HAP-1 (cell line): ENCODE measurements around the gene SLC39A1.

Experiments
- DNase-seq, 2 experiments: peaks; one replicate each; pipeline ENCODE4 v3.0.0-alpha.2; 2016 to 2020; ENCODE audit warnings: low spot score in 2 of 2
- H3K27me3 ChIP-seq: fragments of 250-450 bp; sonication (Bioruptor Pico); 2 replicates; pipeline ENCODE4 v1.5.1; 2020; ENCODE audit warnings: low read depth, mild to moderate bottlenecking, moderate library complexity
- H3K36me3 ChIP-seq: fragments of 250-450 bp; sonication (Bioruptor Pico); replicated peaks from 2 replicates; pipeline ENCODE4 v1.5.1; 2020; ENCODE audit warnings: mild to moderate bottlenecking
- H3K4me1 ChIP-seq: fragments of 250-450 bp; sonication (Bioruptor Pico); 2 replicates; pipeline ENCODE4 v1.5.1; 2020; ENCODE audit warnings: mild to moderate bottlenecking
- H3K4me3 ChIP-seq: fragments of 250-450 bp; sonication (Bioruptor Pico); 2 replicates; pipeline ENCODE4 v1.5.1; 2020; ENCODE audit warnings: mild to moderate bottlenecking, moderate library complexity
- H3K9me3 ChIP-seq: fragments of 250-450 bp; sonication (Bioruptor Pico); 2 replicates; pipeline ENCODE4 v1.5.1; 2020; ENCODE audit warnings: mild to moderate bottlenecking, moderate library complexity
- in situ Hi-C: fragments of 300-500 bp; cut with MboI; formaldehyde crosslinking; loops from 3 replicates; pipeline ENCODE4 v1.14.3; 2020; ENCODE audit warnings: low sequenced_read_pairs, inconsistent platforms, mixed read lengths

SLC39A1 gene

DNA sequence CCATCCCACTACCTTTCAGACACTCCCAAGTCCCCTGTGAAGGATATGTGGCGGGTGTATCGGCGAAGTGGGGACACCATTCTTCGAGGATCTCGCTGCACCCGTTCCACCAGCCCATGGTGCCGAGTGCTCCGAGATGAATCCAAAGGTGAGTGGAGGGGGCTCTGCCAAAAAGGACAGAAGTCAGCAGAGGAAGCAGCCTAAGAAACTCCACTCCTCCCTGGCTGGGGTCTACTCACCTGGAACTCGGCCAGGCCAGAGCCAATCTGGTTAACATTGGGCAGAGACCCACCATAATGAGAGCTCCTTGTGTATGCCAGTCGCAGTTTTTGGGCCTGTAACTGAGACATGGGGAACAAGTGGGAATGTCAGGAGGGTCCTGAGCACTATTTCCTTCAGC is 8.5 kb downstream of the SLC39A1 start:
- Histone ChIP-seq H3K4me1 (peaks cover 11% of the 10 kb centered on the region), H3K4me3 (no peak overlapping the region), H3K27me3 (no peaks in the 10 kb centered on the region), H3K9me3 (no peaks in the 10 kb centered on the region), H3K36me3 (peaks cover 29% of the 10 kb centered on the region)
- no peak for DNase-seq
- in situ Hi-C loops: no loop called here

- Histone ChIP-seq H3K9me3 (no peaks in the 10 kb centered on the region), H3K27me3 (no peaks in the 10 kb centered on the region), H3K4me1 (peaks cover 8% of the 10 kb centered on the region), H3K4me3 (no peak overlapping the region), H3K36me3 (peaks cover 20% of the 10 kb centered on the region)
- in situ Hi-C loops: no loop called here
- no peak for DNase-seq
These were observed 9.4 kb downstream of the SLC39A1 start for GRCh38 chr1:153953859-153954365.

- peaks cover 5% of the 10 kb centered on the region for H3K4me1 ChIP-seq
- no peaks in the 10 kb centered on the region for H3K9me3 ChIP-seq
- in situ Hi-C loops: no loop called here
- H3K27me3 ChIP-seq: no peaks in the 10 kb centered on the region
- DNase-seq: no peak
- peaks cover 30% of the 10 kb centered on the region for H3K36me3 ChIP-seq
- no peak overlapping the region for H3K4me3 ChIP-seq
These were observed 11.5 kb downstream of the SLC39A1 start for GRCh38 chr1:153951801-153952200.

GRCh38 chr1:153951183-153951582 is 12.2 kb downstream of the SLC39A1 start:
- Histone ChIP-seq H3K4me3 (no peak overlapping the region), H3K9me3 (no peaks in the 10 kb centered on the region), H3K27me3 (no peaks in the 10 kb centered on the region), H3K36me3 (peaks cover 32% of the 10 kb centered on the region), H3K4me1 (peaks cover 4% of the 10 kb centered on the region)
- no peak for DNase-seq
- in situ Hi-C loops: no loop called here

GRCh38 chr1:153946622-153947241 is 16.6 kb downstream of the SLC39A1 start, which contains the start of gene DENND4B:
DENND4B (minus strand) TSS chr1:153946718; CDS start chr1:153944374, 2,344 bp downstream.
- in situ Hi-C loops: loop anchor here (10.0 kb wide), 1 partner anchor 122 kb away; no protein-coding TSS in a partner anchor
- H3K4me3 ChIP-seq: peak within 1 kb of the TSS; percentile 65
- no peaks in the 10 kb centered on the region for H3K27me3 ChIP-seq
- peak; percentile 81 to 87 for DNase-seq
- H3K4me1 ChIP-seq: peaks cover 11% of the 10 kb centered on the region
- peaks cover 40% of the 10 kb centered on the region for H3K36me3 ChIP-seq
- H3K9me3 ChIP-seq: no peaks in the 10 kb centered on the region

- peak in 1 of 2 experiments; percentile 66 for DNase-seq
- peaks cover 39% of the 10 kb centered on the region for H3K36me3 ChIP-seq
- no peaks in the 10 kb centered on the region for H3K9me3 ChIP-seq
- peaks cover 11% of the 10 kb centered on the region for H3K4me1 ChIP-seq
- no peaks in the 10 kb centered on the region for H3K27me3 ChIP-seq
- in situ Hi-C loops: loop anchor here (10.0 kb wide), 1 partner anchor 121 kb away; no protein-coding TSS in a partner anchor
- H3K4me3 ChIP-seq: peak overlapping the region; percentile 65
These were observed 17.3 kb downstream of the SLC39A1 start for GRCh38 chr1:153945795-153946621.

GRCh38 chr1:153945131-153945794 is 18.1 kb downstream of the SLC39A1 start:
- Histone ChIP-seq H3K9me3 (no peaks in the 10 kb centered on the region), H3K27me3 (no peaks in the 10 kb centered on the region), H3K4me1 (peaks cover 11% of the 10 kb centered on the region), H3K4me3 (peak overlapping the region; percentile 65), H3K36me3 (peaks cover 47% of the 10 kb centered on the region)
- DNase-seq: peak in 1 of 2 experiments; percentile 29
- in situ Hi-C loops: loop anchor here (10.0 kb wide), 1 partner anchor 120 kb away; no protein-coding TSS in a partner anchor

DNA sequence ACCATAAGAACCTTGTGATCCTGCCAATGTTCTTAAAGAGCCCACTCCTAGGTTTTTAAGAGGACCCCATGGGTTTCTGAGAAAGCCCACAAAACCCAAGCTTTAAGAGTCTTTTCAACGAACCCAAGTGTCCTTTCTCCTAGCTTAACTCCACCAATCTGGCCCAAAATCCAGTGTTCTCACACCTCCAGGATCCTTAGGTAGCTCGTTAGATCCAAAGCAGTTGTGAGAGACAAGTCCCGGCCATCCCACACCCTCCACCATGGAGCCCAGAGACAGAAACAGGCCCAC is 18.6 kb downstream of the SLC39A1 start:
- peaks cover 49% of the 10 kb centered on the region for H3K36me3 ChIP-seq
- no peak for DNase-seq
- no peaks in the 10 kb centered on the region for H3K27me3 ChIP-seq
- peaks cover 11% of the 10 kb centered on the region for H3K4me1 ChIP-seq
- peak overlapping the region; percentile 65 for H3K4me3 ChIP-seq
- in situ Hi-C loops: loop anchor here (10.0 kb wide), 1 partner anchor 120 kb away; no protein-coding TSS in a partner anchor
- no peaks in the 10 kb centered on the region for H3K9me3 ChIP-seq

GRCh38 chr1:153944005-153944826 is 19.1 kb downstream of the SLC39A1 start:
- Histone ChIP-seq H3K36me3 (peaks cover 55% of the 10 kb centered on the region), H3K4me3 (peak overlapping the region; percentile 65), H3K4me1 (peaks cover 11% of the 10 kb centered on the region), H3K9me3 (no peaks in the 10 kb centered on the region), H3K27me3 (no peaks in the 10 kb centered on the region)
- DNase-seq: no peak
- in situ Hi-C loops: loop anchor here (10.0 kb wide), 1 partner anchor 119 kb away; no protein-coding TSS in a partner anchor

GRCh38 chr1:153942766-153943549 is 20.4 kb downstream of the SLC39A1 start:
- Histone ChIP-seq H3K4me3 (no peak overlapping the region), H3K4me1 (peaks cover 11% of the 10 kb centered on the region), H3K9me3 (no peaks in the 10 kb centered on the region), H3K27me3 (no peaks in the 10 kb centered on the region), H3K36me3 (peaks cover 60% of the 10 kb centered on the region)
- in situ Hi-C loops: loop anchor here (10.0 kb wide), 1 partner anchor 118 kb away; no protein-coding TSS in a partner anchor
- no peak for DNase-seq

DNA sequence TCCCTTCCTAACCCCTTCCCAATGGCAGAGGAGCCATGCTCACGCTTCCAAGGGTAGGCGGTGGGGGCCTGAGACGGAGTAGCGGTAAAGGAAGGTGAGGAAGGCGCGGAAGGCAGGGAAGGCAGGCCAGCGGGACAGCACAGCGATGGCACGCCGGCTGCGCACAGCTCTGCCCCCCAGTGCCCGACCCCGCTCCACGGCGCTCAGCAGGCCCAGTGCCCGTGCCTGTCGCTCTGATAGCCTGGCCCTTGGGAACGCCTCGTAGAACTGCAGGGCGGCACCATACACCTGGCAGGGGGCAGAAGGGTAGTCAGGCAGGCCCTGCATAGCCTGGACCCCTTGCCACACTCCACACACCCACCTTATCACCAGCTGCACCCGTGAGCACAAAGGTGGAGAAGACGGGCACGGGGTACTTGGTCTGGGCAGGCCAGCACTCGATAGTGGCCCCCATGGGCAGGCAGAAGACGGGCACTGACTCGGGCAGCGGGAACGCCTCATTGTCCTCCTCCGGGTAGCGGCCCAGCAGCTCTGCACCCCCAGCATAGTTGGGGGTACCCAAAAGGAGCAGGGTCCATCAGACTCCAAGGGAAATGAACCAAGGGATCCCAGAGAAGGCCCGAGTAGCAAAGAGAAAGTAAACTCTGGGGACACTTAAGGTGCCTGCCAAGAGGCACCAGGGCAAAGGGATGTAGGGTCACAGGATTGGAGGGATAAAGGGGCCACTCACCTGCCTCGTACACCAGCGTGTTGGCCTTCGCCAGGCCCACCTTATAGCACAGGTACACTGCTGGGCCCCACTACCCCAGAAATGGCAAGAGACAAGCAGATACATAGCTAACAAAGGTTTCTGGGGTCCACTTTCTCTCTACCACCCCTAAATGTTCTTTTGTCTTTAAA is 21.3 kb downstream of the SLC39A1 start:
- no peaks in the 10 kb centered on the region for H3K27me3 ChIP-seq
- H3K4me1 ChIP-seq: peaks cover 11% of the 10 kb centered on the region
- H3K4me3 ChIP-seq: no peak overlapping the region
- DNase-seq: no peak
- H3K36me3 ChIP-seq: peaks cover 64% of the 10 kb centered on the region
- in situ Hi-C loops: loop anchor here (10.0 kb wide), 1 partner anchor 117 kb away; no protein-coding TSS in a partner anchor
- no peaks in the 10 kb centered on the region for H3K9me3 ChIP-seq
